NCI-H1105 treated with DMSO at 0.1 percent for 48 hours (cell line): ENCODE measurements around the gene PER1.
A peak's percentile ranks its signal among the peaks of the same experiment; 100 is the strongest.
"Not testable (repeated sequence)": the region's sequence is repeated elsewhere in the genome, so short reads cannot be mapped to it uniquely, and the experiment has no call there.

Source experiments
- DNase-seq: peaks from one replicate; lab custom pipeline; 2025; lab: John Stamatoyannopoulos, UW

Gene PER1

GRCh38 chr17:8119581-8120519 lies 32.4 kb downstream of the PER1 start:
- peak; percentile 92 for DNase-seq

- peak; percentile 87 for DNase-seq
These were observed 33.2 kb downstream of the PER1 start for GRCh38 chr17:8118769-8119580.

GRCh38 chr17:8117980-8118768 lies 34.0 kb downstream of the PER1 start, which contains the start of gene ALOXE3:
ALOXE3 (minus strand) TSS chr17:8118514; CDS start chr17:8117990, 524 bp downstream.
- peak; percentile 30 for DNase-seq

- DNase-seq: peak; percentile 24
These were observed 34.7 kb downstream of the PER1 start for GRCh38 chr17:8117367-8117979.

GRCh38 chr17:8116776-8117175 lies 35.4 kb downstream of the PER1 start:
- DNase-seq: no peak

GRCh38 chr17:8110907-8111306 lies 41.3 kb downstream of the PER1 start:
- no peak for DNase-seq

GRCh38 chr17:8110456-8110804 lies 41.8 kb downstream of the PER1 start:
- DNase-seq: no peak

- DNase-seq: peak; percentile 78
These were observed 42.3 kb downstream of the PER1 start for GRCh38 chr17:8109661-8110455.

GRCh38 chr17:8108972-8109660 lies 43.1 kb downstream of the PER1 start:
- no peak for DNase-seq

- not testable (repeated sequence) for DNase-seq
These were observed 45.2 kb downstream of the PER1 start for GRCh38 chr17:8106980-8107379.

- DNase-seq: no peak
These were observed 46.2 kb downstream of the PER1 start for GRCh38 chr17:8105957-8106398.

- DNase-seq: no peak
These were observed 47.3 kb downstream of the PER1 start for GRCh38 chr17:8104911-8105310.

GRCh38 chr17:8103549-8103948 lies 48.7 kb downstream of the PER1 start:
- DNase-seq: no peak

GRCh38 chr17:8101721-8102120 lies 50.5 kb downstream of the PER1 start:
- DNase-seq: no peak

- no peak for DNase-seq
These were observed 51.4 kb downstream of the PER1 start for GRCh38 chr17:8100763-8101162.

GRCh38 chr17:8100111-8100510 lies 52.1 kb downstream of the PER1 start:
- no peak for DNase-seq

- no peak for DNase-seq
These were observed 55.7 kb downstream of the PER1 start for GRCh38 chr17:8096541-8096940.

GRCh38 chr17:8095361-8095760 lies 56.8 kb downstream of the PER1 start:
- no peak for DNase-seq

- DNase-seq: no peak
These were observed 61.0 kb downstream of the PER1 start for GRCh38 chr17:8091033-8091687.
